Measurements from ENCODE around the gene KRTAP10-8.

GRCh38 chr21:44568667-44569556, 43.0 kb upstream of the KRTAP10-8 start:
- TF ChIP-seq CTCF (IDR thresholded peaks at IDR 0.05) (no peak), ZFX (IDR thresholded peaks at IDR 0.05; ENCODE audit: borderline replicate concordance) (no peak)

All from 22Rv1 (cell line).